GM12891 (cell line): ENCODE results near the gene MIF.

Experiments
- PAX5 ChIP-seq: IDR thresholded peaks from 2 replicates; pipeline ENCODE4 v1.6.1; 2011; ENCODE audit warnings: low read length, moderate library complexity, mild to moderate bottlenecking; ENCODE audit not compliant: insufficient read depth, severe bottlenecking
- POLR2A ChIP-seq: IDR thresholded peaks from 2 replicates; pipeline ENCODE4 v1.6.1; 2011; ENCODE audit warnings: low read depth, low read length, control low read depth
- POLR2AphosphoS5 ChIP-seq: IDR thresholded peaks from 2 replicates; pipeline ENCODE4 v1.6.1; 2011; ENCODE audit warnings: low read depth, low read length, control low read depth
- POU2F2 ChIP-seq: IDR thresholded peaks from 2 replicates; pipeline ENCODE4 v1.6.1; 2011; ENCODE audit warnings: low read depth, mild to moderate bottlenecking, control low read depth, low read length, moderate library complexity
- SPI1 ChIP-seq: IDR thresholded peaks from 2 replicates; pipeline ENCODE4 v1.6.1; 2011; ENCODE audit warnings: low read depth, low read length, control low read depth
- TAF1 ChIP-seq: IDR thresholded peaks from 2 replicates; pipeline ENCODE4 v1.6.1; 2011; ENCODE audit warnings: low read depth, low read length, control low read depth

DNA sequence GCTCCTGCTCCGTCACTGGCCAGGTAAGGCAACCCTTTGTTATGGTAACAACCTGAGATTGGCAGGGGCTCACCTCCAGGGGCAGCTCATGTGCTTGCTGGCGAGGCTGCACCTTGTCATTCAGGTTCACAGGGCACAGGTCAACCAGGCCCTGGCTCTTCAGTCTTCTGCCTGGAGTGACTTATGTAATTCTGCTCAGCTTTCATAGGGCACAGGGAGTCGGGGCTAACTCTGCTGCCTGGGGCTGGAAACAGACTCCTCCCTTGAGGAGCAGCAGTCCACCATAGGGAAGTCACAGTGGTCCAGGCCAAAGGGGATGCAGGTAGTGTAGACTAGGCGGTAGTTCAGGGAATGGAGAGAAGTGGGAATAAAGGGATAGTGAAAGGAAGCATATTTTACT lies 1.5 kb upstream of the MIF start:
- no peak for TF ChIP-seq POLR2A
- no peak for TF ChIP-seq POLR2AphosphoS5
- TF ChIP-seq TAF1, result no peak
- TF ChIP-seq POU2F2, result no peak
- no peak for TF ChIP-seq SPI1
- TF ChIP-seq PAX5, result no peak
